Measurements from ENCODE around the gene PSMD5. TPM values are rescaled to one million over a fixed set of nuclear protein-coding genes. Genes with fewer than 3 reads are reported as not detected.
A peak's percentile ranks its signal among the peaks of the same experiment; 100 is the strongest.

PSMD5 gene
- total and polyA plus RNA-seq, 9 of the 15 experiments (the other 6 are each of a cell fraction or from before 2014, with no cell fraction given), result 46.4 to 148 (median 76.3) TPM

DNA sequence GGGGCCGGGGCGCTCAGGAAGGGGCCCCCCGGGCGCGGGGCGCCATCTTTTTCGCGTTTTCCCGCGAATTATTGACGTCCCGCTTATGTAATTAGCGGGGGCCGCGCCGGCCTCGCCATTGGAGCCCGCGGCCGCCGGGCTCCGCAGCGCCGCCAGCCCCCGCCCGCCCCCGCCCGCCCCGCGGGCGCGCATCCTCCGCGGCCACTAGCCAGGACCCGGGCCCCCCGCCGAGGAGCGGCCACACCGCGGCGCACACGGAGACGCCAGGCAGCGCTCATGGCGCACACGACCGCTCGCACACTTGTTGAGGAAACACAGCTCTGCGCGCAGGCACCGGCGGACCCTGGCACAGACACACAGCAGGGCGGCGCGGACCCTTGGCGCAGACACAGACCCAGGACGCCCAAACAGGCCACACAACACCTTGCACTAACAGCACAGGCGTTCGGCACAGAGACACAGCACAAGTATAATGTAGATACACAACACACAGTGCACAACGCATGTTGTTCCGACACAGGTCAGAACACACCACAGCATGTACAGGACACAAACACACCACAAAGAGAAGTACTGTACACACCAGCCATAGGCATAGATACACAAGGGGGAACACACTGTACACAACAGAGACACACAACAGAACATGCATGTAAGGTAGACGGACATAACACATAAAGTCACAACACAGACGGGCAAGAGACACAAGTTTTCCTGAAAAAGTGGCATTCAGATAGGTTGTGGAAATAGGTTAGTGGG is 34.7 kb upstream of the PSMD5 start (continued):
- TF ChIP-seq STAT6 (CRISPR knock-in tag; IDR thresholded peaks at IDR 0.05), result peak; percentile 99
- TF ChIP-seq, protein P1, sequence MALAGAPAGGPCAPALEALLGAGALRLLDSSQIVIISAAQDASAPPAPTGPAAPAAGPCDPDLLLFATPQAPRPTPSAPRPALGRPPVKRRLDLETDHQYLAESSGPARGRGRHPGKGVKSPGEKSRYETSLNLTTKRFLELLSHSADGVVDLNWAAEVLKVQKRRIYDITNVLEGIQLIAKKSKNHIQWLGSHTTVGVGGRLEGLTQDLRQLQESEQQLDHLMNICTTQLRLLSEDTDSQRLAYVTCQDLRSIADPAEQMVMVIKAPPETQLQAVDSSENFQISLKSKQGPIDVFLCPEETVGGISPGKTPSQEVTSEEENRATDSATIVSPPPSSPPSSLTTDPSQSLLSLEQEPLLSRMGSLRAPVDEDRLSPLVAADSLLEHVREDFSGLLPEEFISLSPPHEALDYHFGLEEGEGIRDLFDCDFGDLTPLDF (CRISPR knock-in tag; IDR thresholded peaks at IDR 0.05), result peak; percentile 94
- TF ChIP-seq SMC3 (conservative IDR thresholded peaks at IDR 0.05; ENCODE audit: insufficient read depth, low read depth, low read length), result peak; percentile 63
- peak; percentile 94 for TF ChIP-seq MYC (IDR thresholded peaks at IDR 0.05; ENCODE audit: low read depth, low read length)
- TF ChIP-seq MYC (CRISPR knock-in tag; IDR thresholded peaks at IDR 0.05; ENCODE audit: borderline replicate concordance, low read depth), result no peak
- TF ChIP-seq BHLHE40 (IDR thresholded peaks at IDR 0.05; ENCODE audit: low read length), result peak; percentile 90
- TF ChIP-seq MAX (CRISPR knock-in tag; IDR thresholded peaks at IDR 0.05), result no peak
- TF ChIP-seq HCFC1 (IDR thresholded peaks at IDR 0.05; ENCODE audit: low read depth, low read length), result peak; percentile 53
- no peak for TF ChIP-seq HNRNPK (IDR thresholded peaks at IDR 0.05; ENCODE audit: low read depth, low read length, poor library complexity, severe bottlenecking)
- TF ChIP-seq, protein P2, sequence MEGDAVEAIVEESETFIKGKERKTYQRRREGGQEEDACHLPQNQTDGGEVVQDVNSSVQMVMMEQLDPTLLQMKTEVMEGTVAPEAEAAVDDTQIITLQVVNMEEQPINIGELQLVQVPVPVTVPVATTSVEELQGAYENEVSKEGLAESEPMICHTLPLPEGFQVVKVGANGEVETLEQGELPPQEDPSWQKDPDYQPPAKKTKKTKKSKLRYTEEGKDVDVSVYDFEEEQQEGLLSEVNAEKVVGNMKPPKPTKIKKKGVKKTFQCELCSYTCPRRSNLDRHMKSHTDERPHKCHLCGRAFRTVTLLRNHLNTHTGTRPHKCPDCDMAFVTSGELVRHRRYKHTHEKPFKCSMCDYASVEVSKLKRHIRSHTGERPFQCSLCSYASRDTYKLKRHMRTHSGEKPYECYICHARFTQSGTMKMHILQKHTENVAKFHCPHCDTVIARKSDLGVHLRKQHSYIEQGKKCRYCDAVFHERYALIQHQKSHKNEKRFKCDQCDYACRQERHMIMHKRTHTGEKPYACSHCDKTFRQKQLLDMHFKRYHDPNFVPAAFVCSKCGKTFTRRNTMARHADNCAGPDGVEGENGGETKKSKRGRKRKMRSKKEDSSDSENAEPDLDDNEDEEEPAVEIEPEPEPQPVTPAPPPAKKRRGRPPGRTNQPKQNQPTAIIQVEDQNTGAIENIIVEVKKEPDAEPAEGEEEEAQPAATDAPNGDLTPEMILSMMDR (IDR thresholded peaks at IDR 0.05 in 2 of 3, conservative IDR thresholded peaks at IDR 0.05 in 1 of 3; ENCODE audit: insufficient read depth in 2 of 3, low read depth in 1 of 3, low read length in 3 of 3), result peak in 1 of 3 experiments; percentile 57; a peak in 2 of 6 replicates
- peak; percentile 18 to 61; a peak in 3 of 4 replicates for TF ChIP-seq TBL1XR1 (IDR thresholded peaks at IDR 0.05; ENCODE audit: low read length in 2 of 2)
- no peak for TF ChIP-seq GABPA (tag; conservative IDR thresholded peaks at IDR 0.05; ENCODE audit: low read depth)
- TF ChIP-seq, protein P3, sequence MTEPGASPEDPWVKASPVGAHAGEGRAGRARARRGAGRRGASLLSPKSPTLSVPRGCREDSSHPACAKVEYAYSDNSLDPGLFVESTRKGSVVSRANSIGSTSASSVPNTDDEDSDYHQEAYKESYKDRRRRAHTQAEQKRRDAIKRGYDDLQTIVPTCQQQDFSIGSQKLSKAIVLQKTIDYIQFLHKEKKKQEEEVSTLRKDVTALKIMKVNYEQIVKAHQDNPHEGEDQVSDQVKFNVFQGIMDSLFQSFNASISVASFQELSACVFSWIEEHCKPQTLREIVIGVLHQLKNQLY (CRISPR knock-in tag; conservative IDR thresholded peaks at IDR 0.05), result peak in 1 of 2 experiments; percentile 98; a peak in 2 of 4 replicates
- TF ChIP-seq ZNF133 (CRISPR knock-in tag; IDR thresholded peaks at IDR 0.05), result no peak
- peak; percentile 34 for TF ChIP-seq JUND (IDR thresholded peaks at IDR 0.05; ENCODE audit: borderline replicate concordance, low read depth, low read length)
- no peak for TF ChIP-seq JUND (tag; IDR thresholded peaks at IDR 0.05; ENCODE audit: borderline replicate concordance, low read depth, low read length)
- TF ChIP-seq GTF2F1 (IDR thresholded peaks at IDR 0.05; ENCODE audit: low read depth, low read length), result peak; percentile 85
- TF ChIP-seq CHD2 (IDR thresholded peaks at IDR 0.05; ENCODE audit: low read depth, low read length), result peak; percentile 34
- TF ChIP-seq, protein P4, sequence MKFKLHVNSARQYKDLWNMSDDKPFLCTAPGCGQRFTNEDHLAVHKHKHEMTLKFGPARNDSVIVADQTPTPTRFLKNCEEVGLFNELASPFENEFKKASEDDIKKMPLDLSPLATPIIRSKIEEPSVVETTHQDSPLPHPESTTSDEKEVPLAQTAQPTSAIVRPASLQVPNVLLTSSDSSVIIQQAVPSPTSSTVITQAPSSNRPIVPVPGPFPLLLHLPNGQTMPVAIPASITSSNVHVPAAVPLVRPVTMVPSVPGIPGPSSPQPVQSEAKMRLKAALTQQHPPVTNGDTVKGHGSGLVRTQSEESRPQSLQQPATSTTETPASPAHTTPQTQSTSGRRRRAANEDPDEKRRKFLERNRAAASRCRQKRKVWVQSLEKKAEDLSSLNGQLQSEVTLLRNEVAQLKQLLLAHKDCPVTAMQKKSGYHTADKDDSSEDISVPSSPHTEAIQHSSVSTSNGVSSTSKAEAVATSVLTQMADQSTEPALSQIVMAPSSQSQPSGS (CRISPR knock-in tag; IDR thresholded peaks at IDR 0.05), result no peak
